ENCODE results near the gene ERICH4.
"Not testable (repeated sequence)": the region's sequence is repeated elsewhere in the genome, so short reads cannot be mapped to it uniquely, and the experiment has no call there.

Gene ERICH4

DNA sequence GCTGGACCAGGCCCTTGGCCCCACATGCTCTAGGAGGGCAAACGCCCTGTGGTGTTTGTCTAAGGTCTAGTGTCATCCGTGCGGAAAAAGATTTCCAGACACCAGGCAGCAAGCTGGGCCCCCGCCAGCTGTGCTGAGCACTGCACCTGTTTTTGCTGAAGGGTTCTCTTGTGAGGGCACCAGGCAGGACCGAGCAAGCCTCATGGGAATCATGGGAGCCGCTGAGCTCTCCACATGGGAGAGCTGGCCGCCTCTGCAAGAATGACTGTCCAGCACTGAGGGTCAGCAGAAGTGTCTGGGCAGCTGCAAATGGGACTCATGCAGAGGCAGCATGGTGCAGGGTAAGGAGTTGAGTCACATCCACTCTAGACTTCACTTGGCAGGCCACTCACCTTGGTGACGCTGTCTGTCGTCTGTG is 27.8 kb upstream of the ERICH4 start:
- DNase-seq = no peak

DNA sequence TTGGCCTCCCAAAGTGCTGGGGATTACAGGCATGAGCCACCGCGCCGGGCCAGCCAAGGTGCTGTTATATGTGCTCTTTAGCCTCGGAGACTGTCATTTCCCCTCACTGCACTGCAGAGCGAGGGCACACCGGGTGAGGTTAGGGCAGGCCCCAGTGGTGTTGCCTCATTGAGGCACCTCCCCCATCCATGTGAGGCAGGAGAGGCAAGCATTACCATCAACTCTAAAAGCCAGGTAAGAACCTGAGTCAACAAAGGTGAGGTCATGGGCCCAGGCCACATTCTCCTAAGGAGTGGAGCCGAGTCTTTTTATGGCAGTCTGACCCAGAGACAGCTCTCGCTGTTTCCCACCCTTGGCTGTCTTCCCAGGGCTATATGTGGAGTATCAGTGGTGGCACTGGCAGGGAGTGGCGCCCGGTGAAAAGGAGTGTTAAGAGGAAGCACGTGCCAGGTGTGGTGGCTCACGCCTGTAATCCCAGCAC is 26.7 kb upstream of the ERICH4 start:
- no peak for DNase-seq

DNA sequence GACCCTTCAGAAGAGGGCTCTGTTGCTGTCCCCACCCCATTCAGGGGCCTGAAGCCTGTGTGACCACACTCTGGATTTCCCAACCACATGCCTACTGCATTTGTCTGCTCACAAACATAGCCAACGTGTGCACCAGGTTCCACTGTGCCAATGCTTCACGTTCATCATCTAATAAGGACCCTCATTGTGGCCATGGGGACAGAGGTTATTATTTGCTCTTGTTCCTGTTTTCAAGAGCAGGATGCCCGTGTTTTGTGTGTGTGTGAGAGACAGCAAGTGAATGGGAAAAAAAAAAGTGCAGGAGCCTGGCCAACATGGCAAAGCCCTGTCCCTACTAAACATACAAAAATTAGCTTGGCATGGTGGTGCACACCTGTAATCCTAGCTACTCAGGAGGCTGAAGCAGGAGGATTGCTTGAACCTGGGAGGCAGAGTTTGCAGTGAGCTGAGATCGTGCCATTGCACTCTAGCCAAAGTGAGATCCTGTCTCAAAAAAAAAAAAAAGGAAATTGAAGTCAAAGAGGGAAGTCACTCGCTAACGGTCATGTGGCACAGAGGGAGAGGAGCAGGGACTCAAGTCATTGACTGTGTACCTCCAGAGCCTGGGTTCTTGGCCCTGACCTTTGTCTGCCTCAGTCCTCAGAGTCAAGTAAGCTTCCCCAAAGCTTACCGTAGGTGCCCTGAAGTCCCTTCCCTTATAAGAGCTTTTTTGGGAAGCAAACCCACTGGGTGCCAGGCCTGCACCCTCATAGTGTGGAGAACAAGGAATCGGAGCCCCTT is 22.7 kb upstream of the ERICH4 start:
- DNase-seq = peak; percentile 77

DNA sequence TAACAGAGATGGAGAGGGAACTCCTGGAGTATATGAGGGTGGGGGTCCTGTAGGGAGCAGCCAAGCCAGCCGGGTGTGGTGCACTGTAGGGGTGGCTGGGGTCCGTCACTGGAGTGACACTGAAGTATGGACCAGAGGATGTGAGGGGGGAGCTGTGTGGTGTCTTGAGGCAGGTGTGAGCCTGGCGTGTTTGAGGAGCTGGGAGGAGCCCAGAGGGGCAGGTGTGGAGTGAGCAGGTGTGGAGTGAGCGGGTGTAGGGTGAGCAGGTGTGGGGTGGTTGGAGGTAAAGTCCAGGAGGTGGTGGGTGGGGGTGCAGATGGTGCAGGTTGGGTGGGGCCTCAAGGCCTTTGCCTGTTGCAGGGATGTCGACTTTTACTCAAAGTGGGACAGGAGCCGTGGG is 21.6 kb upstream of the ERICH4 start:
- DNase-seq = no peak

DNA sequence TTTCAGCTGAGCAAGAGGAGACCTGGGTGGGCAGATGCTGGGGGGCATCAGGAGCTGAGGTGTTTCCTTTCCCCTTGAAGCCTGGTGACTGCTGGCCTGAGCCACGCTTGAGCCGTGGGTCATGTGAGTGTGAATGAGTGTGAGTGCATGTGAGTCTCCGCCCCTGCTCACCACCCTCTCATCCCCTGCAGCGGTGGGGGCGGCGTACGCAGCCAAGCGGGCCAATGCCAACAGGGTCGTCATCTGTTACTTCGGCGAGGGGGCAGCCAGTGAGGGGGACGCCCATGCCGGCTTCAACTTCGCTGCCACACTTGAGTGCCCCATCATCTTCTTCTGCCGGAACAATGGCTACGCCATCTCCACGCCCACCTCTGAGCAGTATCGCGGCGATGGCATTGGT is 21.0 kb upstream of the ERICH4 start:
- DNase-seq = no peak

DNA sequence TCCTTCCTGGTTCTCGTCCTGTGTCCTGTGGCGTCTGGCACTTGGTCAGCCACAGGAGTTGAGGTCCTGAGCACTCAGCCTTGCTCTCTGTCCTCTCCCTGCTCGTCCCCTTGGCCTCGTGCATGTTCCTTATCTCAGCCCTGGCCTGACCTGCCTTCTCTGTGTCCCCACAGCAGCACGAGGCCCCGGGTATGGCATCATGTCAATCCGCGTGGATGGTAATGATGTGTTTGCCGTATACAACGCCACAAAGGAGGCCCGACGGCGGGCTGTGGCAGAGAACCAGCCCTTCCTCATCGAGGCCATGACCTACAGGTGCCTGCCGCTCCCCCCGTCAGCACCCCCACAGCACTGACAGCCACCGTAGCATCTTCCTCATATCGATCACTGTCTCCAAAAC is 20.5 kb upstream of the ERICH4 start:
- DNase-seq = no peak

DNA sequence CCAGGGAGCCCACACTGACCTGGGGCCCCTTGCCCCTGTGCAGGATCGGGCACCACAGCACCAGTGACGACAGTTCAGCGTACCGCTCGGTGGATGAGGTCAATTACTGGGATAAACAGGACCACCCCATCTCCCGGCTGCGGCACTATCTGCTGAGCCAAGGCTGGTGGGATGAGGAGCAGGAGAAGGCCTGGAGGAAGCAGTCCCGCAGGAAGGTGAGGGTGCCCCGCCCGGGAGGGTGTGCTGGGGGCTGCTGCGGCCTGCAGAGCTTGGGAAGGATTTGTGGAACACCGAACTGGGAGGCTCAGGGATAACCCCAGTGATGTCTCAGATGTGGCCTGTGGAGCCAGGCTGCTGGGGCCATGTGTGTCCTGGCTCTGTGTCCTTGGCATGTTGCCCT is 20.0 kb upstream of the ERICH4 start:
- no peak for DNase-seq

DNA sequence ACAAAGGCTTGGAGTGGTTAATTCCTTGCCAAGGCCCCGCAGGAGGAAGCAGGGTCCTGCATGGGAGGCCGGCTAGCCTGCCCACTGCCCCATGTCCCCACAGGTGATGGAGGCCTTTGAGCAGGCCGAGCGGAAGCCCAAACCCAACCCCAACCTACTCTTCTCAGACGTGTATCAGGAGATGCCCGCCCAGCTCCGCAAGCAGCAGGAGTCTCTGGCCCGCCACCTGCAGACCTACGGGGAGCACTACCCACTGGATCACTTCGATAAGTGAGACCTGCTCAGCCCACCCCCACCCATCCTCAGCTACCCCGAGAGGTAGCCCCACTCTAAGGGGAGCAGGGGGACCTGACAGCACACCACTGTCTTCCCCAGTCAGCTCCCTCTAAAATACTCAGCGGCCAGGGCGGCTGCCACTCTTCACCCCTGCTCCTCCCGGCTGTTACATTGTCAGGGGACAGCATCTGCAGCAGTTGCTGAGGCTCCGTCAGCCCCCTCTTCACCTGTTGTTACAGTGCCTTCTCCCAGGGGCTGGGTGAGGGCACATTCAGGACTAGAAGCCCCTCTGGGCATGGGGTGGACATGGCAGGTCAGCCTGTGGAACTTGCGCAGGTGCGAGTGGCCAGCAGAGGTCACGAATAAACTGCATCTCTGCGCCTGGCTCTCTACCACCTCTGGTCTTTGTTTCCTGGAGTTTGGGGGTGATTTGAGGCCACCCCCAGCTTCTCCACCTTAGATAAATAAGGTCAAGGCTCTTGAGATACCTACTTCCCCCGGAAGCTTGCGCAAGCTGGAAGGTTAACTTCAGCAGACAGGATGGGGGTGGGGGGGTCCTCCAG is 18.4 kb upstream of the ERICH4 start:
- DNase-seq = peak; percentile 25

DNA sequence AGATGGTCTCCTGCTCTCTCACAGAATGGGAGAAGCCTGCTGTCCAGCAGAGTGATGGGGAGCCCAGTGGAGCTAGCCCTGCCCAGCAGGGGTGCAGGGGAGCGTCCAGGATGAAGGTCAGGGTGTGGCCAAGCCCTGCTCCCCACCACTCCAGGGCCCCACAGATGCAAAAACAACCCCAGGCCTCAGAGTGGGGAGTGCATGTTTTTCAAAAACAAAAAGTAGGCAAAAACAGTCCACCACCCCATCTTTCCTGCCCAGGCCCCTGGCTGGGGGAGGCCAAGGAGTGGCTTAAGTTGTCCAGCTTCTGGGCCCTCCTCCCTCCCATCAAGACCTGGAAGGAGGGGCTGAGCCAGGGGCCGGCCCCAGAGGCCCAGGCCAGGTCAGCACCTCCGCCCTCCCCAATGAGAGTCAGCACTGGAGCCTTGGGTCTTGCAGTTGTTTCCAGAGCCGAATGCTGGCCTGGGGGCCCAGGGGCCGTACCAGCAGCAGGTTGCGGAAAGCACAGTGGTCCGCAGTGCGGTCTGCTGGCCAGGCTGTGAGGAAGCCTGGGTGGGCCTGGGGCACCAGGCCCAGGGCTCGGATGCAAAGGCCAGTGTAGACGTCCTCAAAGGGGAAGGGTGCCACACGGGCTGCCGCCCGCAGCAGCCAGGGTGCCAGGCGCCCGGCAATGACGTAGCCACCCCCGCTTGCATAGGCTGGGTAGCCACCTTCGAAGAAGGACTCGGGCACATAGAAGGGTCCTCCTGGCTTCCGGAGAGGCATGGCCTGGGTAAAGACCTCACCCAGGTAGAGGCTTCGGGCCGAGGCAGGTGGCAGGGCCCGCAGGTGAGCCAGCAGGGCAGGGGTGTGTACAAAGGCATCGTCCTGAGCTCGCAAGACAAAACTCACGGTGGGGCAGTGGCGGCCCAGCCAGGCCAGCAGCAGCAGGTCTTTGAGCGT is 17.5 kb upstream of the ERICH4 start:
- no peak for DNase-seq

DNA sequence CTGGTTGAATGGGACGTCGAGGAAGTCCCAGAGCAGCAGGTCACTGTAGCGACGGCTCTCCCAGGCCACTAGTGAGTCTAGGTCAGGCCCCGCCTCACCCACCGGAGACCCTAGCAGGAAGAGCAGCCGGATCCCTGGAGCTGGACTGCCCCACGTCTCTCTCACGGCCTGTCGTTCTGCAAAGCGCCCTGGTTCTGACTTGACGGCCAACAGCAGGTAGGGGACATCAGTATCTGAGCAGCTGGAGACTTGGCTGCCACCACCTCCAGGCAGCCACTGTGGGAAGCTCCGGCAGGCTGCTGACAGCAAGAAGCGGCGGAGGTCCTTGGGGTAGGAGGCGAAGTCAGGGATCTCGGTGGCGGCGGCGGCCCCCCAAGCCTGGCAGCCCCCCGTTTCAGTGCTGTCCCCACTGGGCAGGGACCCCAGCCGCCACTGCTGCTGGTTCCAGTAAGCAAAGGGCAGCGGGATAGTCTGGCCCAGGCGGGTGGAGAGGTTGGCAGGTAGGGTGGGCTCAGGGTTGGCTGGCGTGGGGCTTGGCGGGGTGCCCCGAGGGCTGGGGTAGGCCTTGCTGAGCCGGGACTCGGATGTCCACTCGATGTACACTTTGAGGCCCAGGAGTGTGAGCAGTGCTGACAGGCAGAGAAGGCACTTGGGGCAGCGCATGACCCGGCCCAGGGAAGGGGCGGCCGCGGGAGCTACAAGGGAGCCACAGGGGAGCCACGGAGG is 16.7 kb upstream of the ERICH4 start:
- DNase-seq = no peak

DNA sequence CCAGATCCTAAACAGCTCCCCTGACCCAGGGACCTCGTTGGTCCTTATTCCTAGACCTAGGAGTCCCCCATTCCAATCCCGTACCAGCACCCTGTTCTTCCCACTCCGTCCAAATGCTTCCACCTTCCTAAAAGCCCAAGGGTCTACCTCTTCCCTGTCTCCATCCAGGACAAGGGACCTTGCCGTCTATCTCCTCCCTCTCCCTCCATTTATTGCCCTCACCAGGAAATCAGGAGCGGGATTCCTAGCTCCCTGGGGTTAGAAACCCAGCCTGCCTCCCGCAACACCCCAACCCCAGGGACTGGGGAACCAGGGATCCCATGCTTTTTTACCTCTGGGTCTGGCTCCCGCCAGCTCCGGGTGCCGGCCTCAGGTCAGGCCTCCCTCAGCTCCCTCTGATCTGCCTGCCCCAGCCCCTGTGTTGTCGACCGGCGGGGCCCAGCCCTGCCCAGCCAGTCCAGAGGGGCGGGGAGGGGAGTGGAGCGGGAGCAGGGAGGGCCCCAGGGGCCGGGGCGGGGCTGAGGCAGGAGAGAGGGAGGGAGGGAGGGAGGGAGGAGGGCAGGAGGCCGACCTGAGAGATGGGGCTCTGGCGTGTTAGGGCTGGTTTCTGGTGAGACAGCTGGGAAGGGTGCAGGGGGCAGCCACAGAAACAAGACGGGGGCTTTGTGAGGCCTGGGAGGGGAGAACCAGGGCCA is 15.9 kb upstream of the ERICH4 start, which contains the start of gene B3GNT8:
TSS of gene B3GNT8 (minus strand) at position 423 of the 695 bp plus-strand sequence. CDS start 596 bp downstream, outside the sequence.
- DNase-seq = peak; percentile 76

DNA sequence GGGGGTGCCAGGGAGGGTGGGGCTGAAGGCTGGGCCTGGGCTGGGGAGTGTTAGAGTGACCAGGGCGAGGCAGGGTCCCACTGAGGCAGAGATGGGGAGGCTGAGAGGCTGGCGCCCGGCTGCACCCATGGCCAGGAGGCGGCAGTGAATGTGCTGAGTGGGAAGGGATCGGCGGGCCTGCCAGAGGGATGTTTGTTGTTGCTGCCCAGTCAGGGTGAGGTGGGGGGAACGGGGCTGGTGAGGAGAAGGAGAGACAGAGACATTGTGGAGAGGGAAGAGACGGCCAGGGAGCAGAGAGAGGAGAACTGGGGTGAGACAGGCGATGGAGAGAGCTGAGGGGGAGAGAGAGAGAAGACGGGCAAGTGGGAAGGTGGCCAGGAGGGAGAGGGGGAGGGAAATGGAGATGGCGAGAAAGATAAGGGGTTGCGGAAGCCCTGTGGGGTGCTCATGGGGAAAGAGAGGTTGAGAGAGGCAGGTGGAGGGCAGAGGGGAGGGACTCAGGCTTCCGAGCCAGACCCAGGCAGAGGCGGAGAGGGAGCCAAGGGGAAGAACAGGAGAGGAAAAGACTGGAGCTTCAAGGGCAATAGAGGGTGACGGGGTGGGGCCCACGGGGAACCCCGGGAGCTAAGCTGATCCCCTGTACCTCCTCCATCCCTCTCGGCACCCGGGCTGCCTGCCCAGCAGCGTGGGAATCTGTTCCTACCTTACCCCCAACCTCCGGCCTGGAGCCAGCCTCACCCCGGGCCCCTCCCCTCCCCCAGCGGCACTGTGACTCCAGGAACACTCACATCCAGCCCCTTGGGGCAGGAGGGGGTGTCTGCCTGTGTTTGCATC is 15.1 kb upstream of the ERICH4 start:
- DNase-seq = peak; percentile 90

DNA sequence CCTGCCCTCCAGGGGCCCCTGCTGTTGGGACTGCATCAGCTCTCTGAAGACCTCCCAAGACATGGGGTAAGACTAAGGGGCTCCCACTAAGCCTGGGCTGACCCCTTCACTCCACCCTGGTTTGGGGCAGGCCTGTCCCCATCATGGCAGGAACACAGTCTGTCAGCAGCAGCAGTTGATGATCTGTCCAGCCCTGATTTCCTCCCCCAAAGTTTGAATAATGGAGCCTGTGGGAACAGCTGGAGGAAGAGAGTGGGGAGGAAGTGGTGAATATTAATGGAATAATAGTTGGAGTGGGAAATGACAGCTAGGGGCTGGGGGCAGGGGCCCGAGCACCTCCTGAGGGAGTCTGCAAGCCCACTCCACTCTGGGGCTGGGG is 14.5 kb upstream of the ERICH4 start:
- DNase-seq = no peak

DNA sequence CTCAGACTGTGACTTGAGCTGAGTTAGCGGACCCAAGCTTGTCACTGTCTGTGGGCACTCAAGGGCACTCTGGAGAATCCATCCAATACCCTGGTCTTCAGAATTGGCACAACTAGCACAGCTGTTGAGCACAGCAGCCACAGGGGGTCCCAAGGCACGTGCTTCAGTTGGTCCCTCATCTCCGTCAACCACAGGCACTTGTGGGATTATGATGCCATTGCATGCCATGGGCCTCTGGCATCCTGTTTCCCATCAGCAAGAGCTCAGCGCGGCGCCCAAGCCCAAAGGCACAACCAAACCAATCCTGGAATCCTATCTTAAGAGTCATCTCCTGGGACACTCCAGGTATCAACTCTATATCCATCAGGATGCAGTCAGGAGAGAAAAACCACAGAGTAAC is 12.0 kb upstream of the ERICH4 start:
- DNase-seq = no peak

DNA sequence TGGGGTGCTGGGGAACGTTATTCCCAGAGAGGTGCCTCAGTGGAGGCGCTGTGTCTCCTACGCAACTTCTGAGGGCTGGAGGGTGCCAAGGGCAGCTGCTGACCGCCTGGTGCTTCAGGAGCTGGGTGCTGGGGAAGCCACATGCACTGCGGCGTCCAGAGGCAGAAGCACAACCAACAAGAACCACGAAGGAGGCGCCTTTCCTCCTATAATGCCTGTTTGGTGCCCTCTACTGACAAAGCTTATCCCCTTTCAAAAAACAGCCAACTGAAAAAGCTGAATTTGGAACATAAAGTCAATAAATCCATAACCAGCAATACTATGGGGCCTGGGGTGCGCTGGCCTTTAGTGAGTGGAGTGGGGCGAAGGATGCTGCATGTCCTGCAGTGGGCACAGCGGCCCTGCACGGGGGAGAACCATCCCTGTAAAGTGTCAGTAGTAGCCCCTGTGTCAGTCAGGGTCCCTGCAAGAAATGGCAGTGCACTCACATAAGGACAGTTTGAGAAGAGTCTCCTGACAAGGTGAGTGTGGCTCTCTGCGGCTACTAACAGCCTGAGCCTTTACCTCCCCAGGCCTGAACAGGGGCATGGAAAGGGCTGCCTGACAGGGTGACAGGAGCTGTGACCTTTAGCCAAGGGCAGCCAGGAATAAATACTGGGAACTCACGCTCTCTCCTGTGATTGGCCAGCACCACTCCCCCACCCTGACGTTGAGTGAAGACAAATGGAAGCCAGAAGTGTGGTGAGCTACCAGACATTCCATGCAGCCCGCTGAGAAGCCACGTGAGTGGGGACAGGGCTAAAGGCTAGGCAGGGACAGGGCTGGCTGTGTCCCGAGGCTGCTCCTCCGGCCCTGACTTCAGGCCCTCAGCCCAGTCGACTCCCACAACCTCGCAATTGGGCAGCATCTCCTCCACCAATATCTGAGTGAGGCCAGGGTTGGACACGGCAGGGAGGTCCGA is 11.2 kb upstream of the ERICH4 start:
- peak; percentile 46 for DNase-seq

DNA sequence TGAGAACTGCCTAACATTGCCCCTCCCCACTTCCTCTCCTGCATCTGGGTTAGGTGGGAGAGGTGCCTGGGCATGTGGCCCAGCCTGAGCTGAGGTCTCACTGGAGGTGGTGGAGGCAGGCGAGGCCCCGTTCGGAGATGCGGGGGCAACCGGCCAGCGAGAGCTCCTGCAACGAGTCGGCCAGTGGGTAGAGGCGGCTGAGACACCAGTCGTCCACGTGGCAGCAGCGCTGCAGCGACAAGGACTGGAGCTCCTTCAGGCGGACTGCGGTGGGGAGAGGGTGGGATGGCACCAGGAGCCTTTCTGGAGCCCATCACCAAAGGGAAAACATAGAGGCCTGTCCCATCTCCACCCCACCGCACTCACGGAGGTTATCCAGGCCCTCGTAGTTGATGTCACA is 9.8 kb upstream of the ERICH4 start:
- no peak for DNase-seq

DNA sequence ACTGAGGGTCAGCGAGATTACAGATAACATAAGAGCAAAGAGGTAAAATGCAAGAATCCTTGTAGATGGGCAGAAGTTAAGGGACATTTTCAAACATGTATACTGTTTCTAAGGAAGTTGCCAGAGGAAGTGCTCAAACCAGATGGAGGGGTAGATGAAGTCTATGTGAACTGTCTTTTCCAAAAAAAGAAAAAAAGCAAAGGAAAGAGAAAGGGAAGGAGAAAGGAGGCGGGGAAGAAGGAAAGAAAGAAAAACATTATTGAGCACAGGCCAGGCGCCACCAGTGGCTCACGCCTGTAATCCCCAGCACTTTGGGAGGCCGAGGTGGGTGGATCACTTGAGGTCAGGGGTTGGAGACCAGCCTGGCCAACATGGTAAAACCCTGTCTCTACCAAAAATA is 8.5 kb upstream of the ERICH4 start:
- no peak for DNase-seq

DNA sequence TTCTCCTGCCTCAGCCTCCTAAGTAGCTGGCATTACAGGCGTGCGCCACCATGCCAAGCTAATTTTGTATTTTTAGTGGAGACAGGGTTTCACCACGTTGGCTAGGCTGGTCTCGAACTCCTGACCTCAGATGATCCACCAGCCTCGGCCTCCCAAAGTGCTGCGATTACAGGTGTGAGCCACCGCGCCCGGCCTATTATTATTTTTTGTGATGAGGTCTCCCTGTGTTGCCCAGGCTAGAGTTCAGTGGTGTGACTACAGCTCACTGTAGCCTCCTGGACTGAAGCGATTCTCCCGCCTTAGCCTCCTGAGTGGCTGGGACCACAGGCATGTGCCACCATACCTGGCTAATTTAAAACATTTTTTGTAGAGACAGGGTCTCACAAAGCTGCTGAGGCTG is 7.6 kb upstream of the ERICH4 start:
- not testable (repeated sequence) for DNase-seq

DNA sequence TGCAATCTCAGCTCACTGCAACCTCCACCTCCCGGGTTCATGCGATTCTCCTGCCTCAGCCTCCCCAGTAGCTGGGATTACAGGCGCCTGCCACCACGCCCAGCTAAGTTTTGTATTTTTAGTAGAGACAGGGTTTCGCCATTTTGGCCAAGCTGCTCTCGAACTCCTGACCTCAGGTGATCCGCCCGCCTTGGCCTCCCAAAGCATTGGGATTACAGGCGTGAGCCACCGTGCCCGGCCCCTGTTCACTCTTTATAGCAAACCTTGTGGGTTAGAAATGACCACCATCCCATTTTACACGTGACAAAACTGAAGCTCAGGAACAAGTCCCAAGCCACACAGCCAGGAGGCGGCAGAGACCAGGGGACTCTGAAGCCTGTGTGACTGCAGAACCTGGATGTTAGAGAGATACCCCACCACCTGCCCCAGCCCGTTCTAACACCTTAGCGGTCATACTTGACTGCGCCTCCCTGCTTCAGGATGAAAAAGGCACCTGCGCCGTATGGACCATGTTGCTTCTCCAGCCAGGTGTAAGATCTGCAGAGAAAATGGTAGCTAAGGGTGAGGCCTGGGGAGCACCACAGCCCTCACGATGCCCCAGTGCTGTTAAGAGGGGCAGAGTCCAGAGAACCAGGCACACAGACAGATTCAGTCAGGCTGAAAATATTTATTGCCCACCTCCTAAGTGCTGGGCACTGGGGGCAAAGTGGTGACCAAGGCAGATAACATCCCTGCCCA is 6.9 kb upstream of the ERICH4 start:
- no peak for DNase-seq
